Left cardiac atrium (tissue), 4 donors: ENCODE measurements around the gene SNAPIN. TPM values are rescaled to one million over a fixed set of nuclear protein-coding genes. Genes with fewer than 3 reads are reported as not detected.
A peak's percentile ranks its signal among the peaks of the same experiment; 100 is the strongest.

ENCODE experiments used
- ATAC-seq, 2 donors: fragments of 200-7000 bp; cut with Tn5 transposase; one replicate each; pipeline ENCODE4 v1.9.1; 2020; ENCODE audit warnings: mild to moderate bottlenecking in 2 of 2, moderate library complexity in 2 of 2
- DNase-seq: peaks from one replicate; pipeline ENCODE4 v3.0.0-alpha.2; 2020
- intact Hi-C, 2 donors: fragments of 100-400 bp; cut with DNase I; formaldehyde crosslinking; loops; one replicate each; pipeline versions ENCODE4 v1.14.1 to v1.15.1; 2022 to 2023
- microRNA-seq, 2 donors: library from miRNA; unstranded; fragments of <30 nt; microRNA quantifications; one replicate each; pipeline ENCODE4 v1.2.0, GENCODE V29; 2020
- total RNA-seq, 2 donors: library from RNA; stranded (reverse); fragmentation: NEBNext Ultra II Directional; extraction: Animal tissue kit (Norgen Biotek cat#: 25700); gene quantifications; one replicate each; pipeline ENCODE4 v1.2.1, GENCODE V29; 2021
- donor health status: DM: no; HTN: yes; CAD: no.
- donor health status: DM: no; HTN: yes; CAD: no; lungs with severe emphysema.
- donor health status: DM: yes; HTN: yes; CAD: no.
- donor health status: Dilated cardiomyopathy.

Gene SNAPIN
- total RNA-seq, 2 donors from 2014 or later: 45.3 to 46.0 TPM

DNA sequence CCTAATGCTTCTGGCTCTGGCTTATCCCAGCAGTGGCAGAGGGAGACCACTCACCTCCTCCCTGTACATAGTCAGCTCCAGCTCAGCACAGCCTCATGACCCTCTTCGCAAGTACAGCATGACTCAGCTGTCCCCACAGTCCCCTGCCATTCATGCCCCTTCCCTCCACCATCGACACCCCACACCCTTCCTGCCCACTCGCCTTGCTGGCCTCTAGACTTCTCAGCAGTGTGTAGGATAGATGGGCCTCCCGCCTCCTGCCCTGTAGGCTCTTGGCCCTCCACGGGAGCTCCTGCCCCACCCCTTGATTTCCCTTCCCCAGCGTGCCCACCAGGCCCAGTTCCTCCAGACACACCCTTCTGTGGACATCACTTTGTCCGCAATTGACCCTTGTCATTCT lies 29.8 kb downstream of the SNAPIN start:
- ATAC-seq (no peak), DNase-seq (no peak)
- intact Hi-C loops: loop anchor here (5.0 to 10.0 kb wide), 2 partner anchors 44 to 57 kb away; no protein-coding TSS in a partner anchor

- intact Hi-C loops: loop anchor here (5.0 to 10.0 kb wide), 2 partner anchors 43 to 56 kb away; no protein-coding TSS in a partner anchor
- ATAC-seq: no peak
- DNase-seq: no peak
Measured at GRCh38 chr1:153688736-153689328, 30.3 kb downstream of the SNAPIN start.

- intact Hi-C loops: no loop called here
- DNase-seq (no peak), ATAC-seq (no peak)
Measured at GRCh38 chr1:153693466-153693865, 35.0 kb downstream of the SNAPIN start.

- ATAC-seq (no peak), DNase-seq (no peak)
- intact Hi-C loops: no loop called here
Measured at GRCh38 chr1:153696741-153697140, 38.2 kb downstream of the SNAPIN start.

GRCh38 chr1:153697191-153698019 lies 38.9 kb downstream of the SNAPIN start:
- DNase-seq: peak; percentile 82
- intact Hi-C loops: no loop called here
- ATAC-seq: peak; percentile 62 to 71

- intact Hi-C loops: no loop called here
- DNase-seq (peak; percentile 92), ATAC-seq (peak; percentile 77 to 88)
Measured at GRCh38 chr1:153698020-153698922, 39.8 kb downstream of the SNAPIN start.

GRCh38 chr1:153698923-153699714 lies 40.6 kb downstream of the SNAPIN start:
- DNase-seq: no peak
- ATAC-seq: peak; percentile 15 to 16
- intact Hi-C loops: no loop called here

DNA sequence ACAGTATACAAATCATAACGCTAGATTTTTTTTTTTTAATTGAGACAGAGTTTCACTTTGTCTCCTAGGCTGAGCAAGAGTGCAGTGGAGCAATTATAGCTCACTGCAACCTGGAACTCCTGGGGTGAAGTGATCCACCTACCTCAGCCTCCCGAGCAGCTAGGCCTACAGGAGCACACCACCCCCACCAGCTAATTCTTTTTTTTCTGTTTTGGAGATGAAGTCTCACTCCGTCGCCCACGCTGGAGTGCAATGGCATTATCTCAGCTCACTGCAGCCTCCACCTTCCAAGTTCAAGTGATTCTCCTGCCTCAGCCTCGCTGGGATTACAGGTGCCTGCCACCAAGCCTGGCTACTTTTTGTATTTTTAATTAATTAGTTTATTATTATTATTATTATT lies 41.3 kb downstream of the SNAPIN start:
- DNase-seq (no peak), ATAC-seq (no peak)
- intact Hi-C loops: no loop called here

DNA sequence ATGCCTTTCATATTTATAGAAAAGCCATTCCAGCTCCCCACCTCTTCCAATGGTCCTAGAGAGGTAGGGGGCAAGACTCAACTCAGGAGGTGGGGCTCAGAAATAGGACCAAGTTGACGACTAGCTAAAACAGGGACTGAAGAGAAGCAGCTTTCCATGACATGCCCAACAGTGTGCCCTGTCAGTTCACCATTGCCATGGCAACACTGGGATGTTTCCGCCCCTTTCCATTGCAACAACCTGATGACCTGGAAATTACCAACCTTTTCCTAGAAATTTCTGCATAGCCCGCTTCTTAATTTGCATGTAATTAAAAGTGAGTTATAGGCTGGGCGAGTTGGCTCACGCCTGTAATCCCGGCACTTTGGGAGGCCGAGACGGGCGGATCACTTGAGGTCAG lies 47.0 kb downstream of the SNAPIN start:
- intact Hi-C loops: no loop called here
- DNase-seq: no peak
- no peak for ATAC-seq

GRCh38 chr1:153711026-153711425 lies 52.5 kb downstream of the SNAPIN start:
- DNase-seq (no peak), ATAC-seq (no peak)
- intact Hi-C loops: no loop called here

Small RNAs within 50 kb of the gene (microRNA-seq; reads per million reads assigned to microRNA genes)
- 0 reads per million in 2 donors for gene MIR8083

Other genes starting within 250 kb of the SNAPIN start
- gene S100A7A, start 242.2 kb upstream of the SNAPIN start, total RNA-seq: not detected
- gene S100A7, start 198.1 kb upstream of the SNAPIN start, total RNA-seq: not detected
- 100 to 1,000 TPM; 449 to 518 TPM for gene S100A6, start 122.7 kb upstream of the SNAPIN start, total RNA-seq
- gene S100A5, start 117.8 kb upstream of the SNAPIN start, total RNA-seq: not detected
- 100 to 1,000 TPM; 206 to 332 TPM for gene S100A4, start 112.9 kb upstream of the SNAPIN start, total RNA-seq
- 1 to 10 TPM in 1 of 2 donors, under 1 TPM in 1; 0.77 to 3.3 TPM for gene S100A3, start 109.4 kb upstream of the SNAPIN start, total RNA-seq
- under 1 TPM in 1 of 2 donors, not detected in 1; 0.84 TPM for gene S100A2, start 92.9 kb upstream of the SNAPIN start, total RNA-seq
- 10 to 100 TPM; 48.2 to 64.7 TPM for gene S100A16, start 45.6 kb upstream of the SNAPIN start, total RNA-seq
- 1 to 10 TPM; 1.8 to 5.8 TPM for gene S100A14, start 42.4 kb upstream of the SNAPIN start, total RNA-seq
- 100 to 1,000 TPM; 169 to 197 TPM for gene S100A13, start 31.2 kb upstream of the SNAPIN start, total RNA-seq
- 1,000 to 10,000 TPM; 1,254 to 1,508 TPM for gene S100A1, start 30.3 kb upstream of the SNAPIN start, total RNA-seq
- 10 to 100 TPM; 60.1 to 61.9 TPM for gene CHTOP, start 24.6 kb upstream of the SNAPIN start, total RNA-seq
- 10 to 100 TPM; 63.7 to 91.7 TPM for gene ILF2, start 12.3 kb downstream of the SNAPIN start, total RNA-seq
- 10 to 100 TPM; 28.5 to 39.0 TPM for gene NPR1, start 20.0 kb downstream of the SNAPIN start, total RNA-seq
- gene INTS3, start 69.3 kb downstream of the SNAPIN start, total RNA-seq: 10 to 100 TPM; 28.2 to 34.1 TPM
- 10 to 100 TPM; 22.9 to 26.5 TPM for gene SLC27A3, start 116.7 kb downstream of the SNAPIN start, total RNA-seq